PC-9 (cell line): ENCODE results near the gene CCDC85C. TPM values are rescaled to one million over a fixed set of nuclear protein-coding genes. Genes with fewer than 3 reads are reported as not detected.

Experiments used
- BruUV-seq: library from RNA; stranded (reverse); fragments of 400-500 nt; replicated peaks from 2 replicates; lab custom pipeline; 2021; lab: Mats Ljungman, UMichigan
- CTCF ChIA-PET: fragments of 300-600 bp; sonication (Branson Sonifier 250); formaldehyde crosslinking; loops from one replicate; lab custom pipeline; 2022; ENCODE audit warnings: antibody characterized with exemption; lab: Charles Lee
- POLR2A ChIA-PET: fragments of 300-600 bp; sonication (Branson Sonifier 250); formaldehyde crosslinking; loops from one replicate; lab custom pipeline; 2022; ENCODE audit warnings: antibody characterized with exemption; ENCODE audit not compliant: unreplicated experiment; lab: Charles Lee
- DNase-seq, 2 experiments: peaks; one replicate each; pipeline versions ENCODE4 v3.0.0 to v3.0.0-alpha.2; 2015 to 2022; ENCODE audit warnings: mixed read lengths in 1 of 2
- H2AFZ ChIP-seq: fragments of 200-600 bp; sonication (generic); 2 replicates; pipeline ENCODE4 v1.8.1; 2017; ENCODE audit warnings: antibody characterized with exemption
- H3F3A ChIP-seq: fragments of 200-600 bp; sonication (generic); 2 replicates; pipeline ENCODE4 v1.8.1; 2017; ENCODE audit warnings: antibody characterized with exemption, mild to moderate bottlenecking, low read depth; ENCODE audit not compliant: insufficient read depth
- H3K27ac ChIP-seq: fragments of 200-600 bp; sonication (generic); 2 replicates; pipeline ENCODE4 v1.6.1; 2016; ENCODE audit warnings: mixed run types
- H3K27me3 ChIP-seq: fragments of 200-600 bp; sonication (generic); 2 replicates; pipeline ENCODE4 v1.6.1; 2016; ENCODE audit warnings: low read depth, mixed run types; ENCODE audit not compliant: insufficient read depth
- H3K36me3 ChIP-seq: fragments of 200-600 bp; sonication (generic); 2 replicates; pipeline ENCODE4 v1.6.1; 2016; ENCODE audit warnings: low read depth, mixed run types
- H3K4me1 ChIP-seq: fragments of 200-600 bp; sonication (generic); replicated peaks from 2 replicates; pipeline ENCODE4 v1.6.1; 2016; ENCODE audit warnings: mixed run types; ENCODE audit not compliant: insufficient read depth
- H3K4me2 ChIP-seq: fragments of 200-600 bp; sonication (generic); 2 replicates; pipeline ENCODE4 v1.6.1; 2017; ENCODE audit warnings: mixed run types
- H3K4me3 ChIP-seq: fragments of 200-600 bp; sonication (generic); 2 replicates; pipeline ENCODE4 v1.6.1; 2016; ENCODE audit warnings: mixed run types
- H3K79me2 ChIP-seq: fragments of 200-600 bp; sonication (generic); 2 replicates; pipeline ENCODE4 v1.6.1; 2017; ENCODE audit warnings: low read depth, mixed run types
- H3K9me2 ChIP-seq: fragments of 200-600 bp; sonication (generic); 2 replicates; pipeline ENCODE4 v1.8.1; 2017; ENCODE audit warnings: mild to moderate bottlenecking; ENCODE audit not compliant: insufficient read depth
- H3K9me3 ChIP-seq: fragments of 200-600 bp; sonication (generic); 2 replicates; pipeline ENCODE4 v1.8.1; 2016; ENCODE audit warnings: low read depth; ENCODE audit not compliant: insufficient read depth
- H4K20me1 ChIP-seq: fragments of 200-600 bp; sonication (generic); 2 replicates; pipeline ENCODE4 v1.8.1; 2017; ENCODE audit not compliant: insufficient read depth
- EZH2 ChIP-seq: fragments of 200-600 bp; sonication (generic); IDR thresholded peaks from 2 replicates; pipeline ENCODE4 v1.8.0; 2017; ENCODE audit warnings: antibody characterized with exemption, low read depth
- intact Hi-C: fragments of 100-400 bp; cut with micrococcal nuclease; formaldehyde crosslinking; loops from one replicate; pipeline ENCODE4 v1.10.0; 2022; ENCODE audit not compliant: unreplicated experiment
- total RNA-seq: library from RNA; stranded (reverse); gene quantifications from 2 replicates; pipeline ENCODE4 v1.2.3, GENCODE V29; 2021
- TF ChIP-seq, protein P1 (sequence below): fragments of 200-600 bp; sonication (generic); conservative IDR thresholded peaks from 2 replicates; pipeline ENCODE4 v1.6.1; 2017; ENCODE audit warnings: mixed run types, antibody characterized with exemption, mild to moderate bottlenecking, moderate library complexity

The CCDC85C gene
- total RNA-seq, 1 experiment from 2014 or later = 21.2 TPM

DNA sequence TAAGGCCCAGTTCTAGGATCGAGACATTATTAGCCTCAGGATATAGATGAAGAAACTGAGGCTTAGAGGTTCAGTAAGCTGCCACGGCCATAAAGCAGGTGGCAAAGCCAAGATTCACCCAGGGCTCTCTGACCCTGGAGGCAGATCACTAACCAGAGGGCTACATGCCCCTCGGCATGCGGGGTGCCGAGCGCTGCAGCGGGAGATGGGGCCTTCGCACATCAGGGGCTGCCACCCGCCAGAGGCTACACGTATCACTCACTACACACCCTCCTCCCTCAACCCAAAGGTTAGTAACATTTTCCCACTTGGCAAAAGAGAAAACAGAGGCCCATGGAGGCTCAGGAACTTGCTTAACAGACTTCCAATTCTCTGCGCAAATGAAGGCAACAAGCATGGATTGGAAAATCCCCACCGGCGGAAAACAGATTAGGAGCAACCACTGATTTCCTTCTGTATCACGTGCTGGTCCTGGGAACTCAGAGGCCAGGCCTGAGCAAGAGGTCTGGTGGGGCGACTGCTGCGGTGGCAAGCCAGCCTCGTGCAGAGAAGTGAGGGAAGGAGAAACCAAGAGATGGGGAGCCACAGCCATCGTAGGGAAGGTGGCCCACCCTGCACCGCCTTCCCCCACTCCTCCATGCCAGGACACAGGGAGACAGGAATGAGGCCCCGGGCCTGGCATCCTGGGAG is 6.0 kb downstream of the CCDC85C start:
- Histone ChIP-seq H3K4me2 (no peak overlapping the region), H3K4me1 (peaks cover 16% of the 10 kb centered on the region), H3K9me2 (no peaks in the 10 kb centered on the region), H3K4me3 (no peak overlapping the region), H3K79me2 (peaks cover 34% of the 10 kb centered on the region), H3K27me3 (no peaks in the 10 kb centered on the region), H4K20me1 (no peaks in the 10 kb centered on the region), H3K9me3 (no peaks in the 10 kb centered on the region), H3F3A (no peaks in the 10 kb centered on the region), H2AFZ (no peak overlapping the region), H3K27ac (no peak overlapping the region), H3K36me3 (no peaks in the 10 kb centered on the region)
- ChIA-PET POLR2A (no interaction called here), CTCF (no interaction called here)
- BruUV-seq = no TSS peak
- intact Hi-C loops = no loop called here
- no peak for DNase-seq
- TF ChIP-seq, protein P1, sequence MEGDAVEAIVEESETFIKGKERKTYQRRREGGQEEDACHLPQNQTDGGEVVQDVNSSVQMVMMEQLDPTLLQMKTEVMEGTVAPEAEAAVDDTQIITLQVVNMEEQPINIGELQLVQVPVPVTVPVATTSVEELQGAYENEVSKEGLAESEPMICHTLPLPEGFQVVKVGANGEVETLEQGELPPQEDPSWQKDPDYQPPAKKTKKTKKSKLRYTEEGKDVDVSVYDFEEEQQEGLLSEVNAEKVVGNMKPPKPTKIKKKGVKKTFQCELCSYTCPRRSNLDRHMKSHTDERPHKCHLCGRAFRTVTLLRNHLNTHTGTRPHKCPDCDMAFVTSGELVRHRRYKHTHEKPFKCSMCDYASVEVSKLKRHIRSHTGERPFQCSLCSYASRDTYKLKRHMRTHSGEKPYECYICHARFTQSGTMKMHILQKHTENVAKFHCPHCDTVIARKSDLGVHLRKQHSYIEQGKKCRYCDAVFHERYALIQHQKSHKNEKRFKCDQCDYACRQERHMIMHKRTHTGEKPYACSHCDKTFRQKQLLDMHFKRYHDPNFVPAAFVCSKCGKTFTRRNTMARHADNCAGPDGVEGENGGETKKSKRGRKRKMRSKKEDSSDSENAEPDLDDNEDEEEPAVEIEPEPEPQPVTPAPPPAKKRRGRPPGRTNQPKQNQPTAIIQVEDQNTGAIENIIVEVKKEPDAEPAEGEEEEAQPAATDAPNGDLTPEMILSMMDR = no peak
- no peak for TF ChIP-seq EZH2

DNA sequence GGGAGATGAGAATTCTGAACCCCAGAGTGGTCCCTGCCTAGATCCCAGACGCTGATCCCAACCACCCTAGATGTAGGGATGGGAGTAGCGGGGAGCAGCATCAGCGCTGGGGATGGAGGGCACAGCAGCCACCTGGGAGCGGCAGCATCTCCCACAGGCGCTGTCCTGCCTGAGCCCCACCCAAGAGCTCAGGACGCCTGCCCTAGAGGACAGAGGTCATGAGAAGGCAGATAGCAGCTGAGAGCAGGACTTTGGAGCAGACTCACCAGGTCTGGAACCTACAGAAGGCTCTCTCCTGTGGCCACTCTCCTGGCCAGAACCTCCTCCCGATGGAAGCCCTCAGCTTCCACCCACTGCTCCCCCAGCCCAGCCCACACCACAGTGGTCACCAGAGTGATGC is 7.2 kb downstream of the CCDC85C start:
- POLR2A ChIA-PET = no interaction called here
- H3K36me3 ChIP-seq = no peaks in the 10 kb centered on the region
- no peak overlapping the region for H2AFZ ChIP-seq
- DNase-seq = no peak
- peaks cover 6% of the 10 kb centered on the region for H3K4me1 ChIP-seq
- no peaks in the 10 kb centered on the region for H4K20me1 ChIP-seq
- TF ChIP-seq, protein P1 = no peak
- TF ChIP-seq EZH2 = no peak
- no peak overlapping the region for H3K4me2 ChIP-seq
- peaks cover 21% of the 10 kb centered on the region for H3K79me2 ChIP-seq
- no TSS peak for BruUV-seq
- no peak overlapping the region for H3K27ac ChIP-seq
- H3K9me3 ChIP-seq = no peaks in the 10 kb centered on the region
- intact Hi-C loops = no loop called here
- CTCF ChIA-PET = no interaction called here
- H3K4me3 ChIP-seq = no peak overlapping the region
- no peaks in the 10 kb centered on the region for H3K9me2 ChIP-seq
- no peaks in the 10 kb centered on the region for H3F3A ChIP-seq
- no peaks in the 10 kb centered on the region for H3K27me3 ChIP-seq

DNA sequence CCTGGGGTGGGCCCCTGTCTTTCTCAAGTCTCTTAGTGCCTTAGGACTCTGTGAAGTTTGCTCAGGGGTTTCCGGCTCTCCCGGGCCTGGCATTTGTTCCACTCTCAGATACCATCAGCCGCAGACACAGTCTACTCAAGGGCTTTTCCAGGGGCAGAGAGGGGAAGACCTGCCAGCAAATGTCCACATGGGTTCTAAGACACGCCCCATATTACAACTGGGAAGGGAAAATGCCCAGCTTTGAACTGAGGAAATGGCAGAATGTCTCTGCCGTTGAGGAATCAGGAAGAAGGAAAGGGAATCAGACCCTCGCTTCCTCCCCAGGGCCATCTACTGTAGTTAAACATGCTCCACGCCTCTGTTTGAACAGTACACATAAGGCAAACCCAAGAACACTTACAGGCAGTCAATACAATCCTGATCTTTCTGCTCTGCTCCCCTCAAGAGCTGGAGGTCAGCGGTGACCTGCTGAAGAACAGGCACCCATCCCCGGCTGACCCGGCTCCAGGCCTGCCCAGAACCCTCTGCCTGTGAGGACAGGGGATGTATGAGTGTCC is 7.9 kb downstream of the CCDC85C start:
- intact Hi-C loops = no loop called here
- no peak for DNase-seq
- no peaks in the 10 kb centered on the region for H3K9me3 ChIP-seq
- H3K36me3 ChIP-seq = no peaks in the 10 kb centered on the region
- POLR2A ChIA-PET = no interaction called here
- H4K20me1 ChIP-seq = no peaks in the 10 kb centered on the region
- no peak overlapping the region for H3K4me3 ChIP-seq
- H3K4me1 ChIP-seq = no peaks in the 10 kb centered on the region; the same call in 1 of the 2 replicates
- H3K9me2 ChIP-seq = no peaks in the 10 kb centered on the region
- H3K79me2 ChIP-seq = peaks cover 15% of the 10 kb centered on the region
- no peak overlapping the region for H3K4me2 ChIP-seq
- H3F3A ChIP-seq = no peaks in the 10 kb centered on the region
- BruUV-seq = no TSS peak
- H3K27me3 ChIP-seq = no peaks in the 10 kb centered on the region
- no peak for TF ChIP-seq EZH2
- TF ChIP-seq, protein P1 = no peak
- CTCF ChIA-PET = no interaction called here
- H2AFZ ChIP-seq = no peak overlapping the region
- no peak overlapping the region for H3K27ac ChIP-seq
